Activated CD4-positive, alpha-beta T cell treated with anti-CD3 and anti-CD28 coated beads, Interleukin-2, amount 50 U/mL, for 4 hours (primary cell): Measurements from ENCODE around the gene HES2.
"Not testable (repeated sequence)": the region's sequence is repeated elsewhere in the genome, so short reads cannot be mapped to it uniquely, and the experiment has no call there.

Source experiments
- DNase-seq, 2 experiments: peaks; one replicate each; pipeline ENCODE4 v3.0.0-alpha.2; 2020

HES2 gene

DNA sequence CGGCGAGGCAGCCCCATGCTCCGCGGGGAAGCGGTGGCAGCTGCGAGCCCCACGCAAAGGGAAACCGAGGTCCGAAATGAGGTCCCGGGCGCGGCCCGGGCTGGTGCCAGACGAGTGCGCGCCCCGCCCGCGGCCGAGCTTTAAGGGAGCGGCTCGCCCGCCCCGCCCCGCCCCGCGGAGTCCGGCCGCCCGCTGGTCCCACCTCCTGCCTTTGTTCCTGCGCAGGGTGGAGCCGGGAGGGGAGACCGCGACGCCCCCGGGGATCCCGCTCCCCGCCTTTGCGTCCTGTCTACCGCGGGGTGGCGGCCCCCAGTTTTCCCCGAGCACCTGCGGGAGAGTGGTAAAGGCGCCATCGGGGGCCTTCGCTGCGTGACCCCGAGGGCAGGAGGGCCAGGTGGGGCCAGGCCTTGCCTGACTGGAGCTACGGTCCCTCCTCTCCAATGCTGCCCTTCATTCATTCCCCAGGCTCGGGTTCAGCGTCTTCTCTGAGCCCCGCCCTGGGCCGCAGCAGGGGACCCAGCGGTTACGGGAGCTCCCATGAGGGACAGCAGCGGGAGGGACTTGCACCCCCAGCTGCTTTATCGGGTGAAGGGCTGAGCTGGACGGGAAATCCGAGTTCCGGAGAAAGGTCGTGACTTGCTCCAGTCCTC lies at the start of gene HES2:
TSS of gene HES2 (minus strand) at position 116 of the 650 bp plus-strand sequence. CDS start at position 17, 99 bp downstream.
- no peak for DNase-seq

- DNase-seq: no peak
These were observed 49.2 kb upstream of the HES2 start for GRCh38 chr1:6468729-6469461.

- DNase-seq: no peak
These were observed 48.3 kb upstream of the HES2 start for GRCh38 chr1:6467744-6468688.

DNA sequence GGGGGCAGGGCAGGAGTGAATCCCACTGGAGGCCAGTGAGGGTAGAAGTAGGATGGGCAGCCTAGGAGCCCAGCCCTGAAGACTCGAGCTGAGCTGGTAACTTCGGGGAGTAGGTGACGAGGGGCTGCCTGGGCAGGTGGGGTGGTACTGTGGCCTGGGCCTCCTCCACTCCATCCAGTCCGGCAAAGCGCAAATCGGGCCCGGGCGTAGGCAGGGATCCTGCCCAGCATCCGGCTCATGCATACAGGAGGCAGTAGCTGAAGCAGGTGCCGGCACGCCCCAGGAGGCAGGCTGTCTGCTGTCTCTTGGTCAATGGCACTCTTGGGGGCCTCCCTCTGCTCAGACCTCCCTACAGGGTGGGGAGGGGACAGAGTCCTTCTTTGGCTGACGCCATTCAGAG lies 47.5 kb upstream of the HES2 start:
- no peak for DNase-seq

- DNase-seq: no peak
These were observed 47.0 kb upstream of the HES2 start for GRCh38 chr1:6466751-6467150.

GRCh38 chr1:6466023-6466422 lies 46.3 kb upstream of the HES2 start, which contains the start of gene TNFRSF25:
TSS of gene TNFRSF25 (minus strand) at chr1:6466173. CDS start at chr1:6466107, 66 bp downstream.
- DNase-seq: peak; percentile 47 to 58

- peak; percentile 45 to 52 for DNase-seq
These were observed 45.8 kb upstream of the HES2 start for GRCh38 chr1:6465461-6466005.

DNA sequence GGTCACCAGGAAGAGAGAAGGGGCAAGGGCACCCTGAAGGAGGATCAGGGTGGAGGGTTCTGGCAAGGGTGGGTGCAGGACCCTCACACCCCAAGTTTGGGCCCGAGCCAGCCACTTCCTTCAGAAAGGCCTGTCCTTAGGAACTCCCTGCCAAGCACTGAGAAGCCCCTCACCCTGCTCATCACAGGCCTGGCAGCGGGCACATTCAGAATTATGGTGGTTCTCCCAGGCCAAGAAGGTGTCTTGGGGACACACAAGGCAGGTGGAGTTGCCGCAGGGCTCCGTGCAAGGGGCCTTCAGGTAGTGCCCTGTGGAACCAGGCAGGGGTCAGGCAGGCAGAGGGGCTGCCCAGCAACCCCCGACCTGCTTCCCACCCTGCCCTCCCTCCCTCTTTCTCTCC lies 45.2 kb upstream of the HES2 start:
- no peak for DNase-seq

- peak; percentile 38 to 46 for DNase-seq
These were observed 44.8 kb upstream of the HES2 start for GRCh38 chr1:6464514-6464836.

DNA sequence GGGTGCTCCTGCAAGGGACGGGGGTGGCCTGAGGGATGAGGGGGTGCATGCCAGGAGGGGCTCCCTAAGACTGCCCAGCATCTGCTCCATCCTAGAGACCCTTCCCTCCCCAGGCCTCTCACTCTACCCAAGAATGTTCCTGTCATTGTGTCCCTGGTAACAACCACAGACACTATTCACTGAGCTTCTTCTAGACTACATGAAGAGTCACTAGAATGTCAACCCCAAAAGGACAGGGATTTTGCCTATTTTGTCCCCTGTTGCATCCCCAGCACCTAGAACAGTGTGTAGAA lies 43.3 kb upstream of the HES2 start:
- no peak for DNase-seq

DNA sequence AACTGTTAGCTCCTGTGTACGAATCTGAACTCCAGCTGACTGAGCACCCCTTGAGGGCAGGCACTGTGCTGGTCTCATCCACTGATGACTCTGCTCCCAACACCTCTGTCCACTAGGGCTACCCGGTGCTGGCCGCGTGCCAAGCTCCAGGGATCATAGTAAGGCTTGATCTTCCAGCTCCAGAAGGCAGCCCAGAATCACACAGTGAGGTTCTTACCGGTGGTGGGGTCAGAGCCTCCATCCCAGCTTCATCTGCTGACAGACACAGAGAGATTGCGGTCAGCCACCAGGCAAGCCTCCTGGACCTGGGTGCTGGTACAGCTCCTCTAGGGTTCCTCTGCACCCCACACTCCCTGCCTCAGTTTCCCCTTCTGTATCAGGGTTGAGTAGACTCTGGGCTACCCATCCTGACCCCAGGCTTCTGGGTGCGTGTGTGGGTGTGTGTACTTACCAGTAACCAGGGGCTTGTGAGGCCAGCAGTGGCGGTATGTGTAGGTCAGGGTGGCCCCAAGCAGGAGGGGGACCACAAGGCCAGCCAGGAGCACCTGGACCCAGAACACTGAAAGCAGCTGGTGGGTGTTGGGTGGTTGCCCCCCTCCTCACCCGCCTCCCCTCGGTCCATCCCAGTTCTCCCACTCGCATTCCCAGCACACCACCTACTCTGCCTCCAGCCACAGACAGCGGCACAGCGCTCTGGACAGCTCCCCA lies 42.8 kb upstream of the HES2 start:
- DNase-seq: no peak

DNA sequence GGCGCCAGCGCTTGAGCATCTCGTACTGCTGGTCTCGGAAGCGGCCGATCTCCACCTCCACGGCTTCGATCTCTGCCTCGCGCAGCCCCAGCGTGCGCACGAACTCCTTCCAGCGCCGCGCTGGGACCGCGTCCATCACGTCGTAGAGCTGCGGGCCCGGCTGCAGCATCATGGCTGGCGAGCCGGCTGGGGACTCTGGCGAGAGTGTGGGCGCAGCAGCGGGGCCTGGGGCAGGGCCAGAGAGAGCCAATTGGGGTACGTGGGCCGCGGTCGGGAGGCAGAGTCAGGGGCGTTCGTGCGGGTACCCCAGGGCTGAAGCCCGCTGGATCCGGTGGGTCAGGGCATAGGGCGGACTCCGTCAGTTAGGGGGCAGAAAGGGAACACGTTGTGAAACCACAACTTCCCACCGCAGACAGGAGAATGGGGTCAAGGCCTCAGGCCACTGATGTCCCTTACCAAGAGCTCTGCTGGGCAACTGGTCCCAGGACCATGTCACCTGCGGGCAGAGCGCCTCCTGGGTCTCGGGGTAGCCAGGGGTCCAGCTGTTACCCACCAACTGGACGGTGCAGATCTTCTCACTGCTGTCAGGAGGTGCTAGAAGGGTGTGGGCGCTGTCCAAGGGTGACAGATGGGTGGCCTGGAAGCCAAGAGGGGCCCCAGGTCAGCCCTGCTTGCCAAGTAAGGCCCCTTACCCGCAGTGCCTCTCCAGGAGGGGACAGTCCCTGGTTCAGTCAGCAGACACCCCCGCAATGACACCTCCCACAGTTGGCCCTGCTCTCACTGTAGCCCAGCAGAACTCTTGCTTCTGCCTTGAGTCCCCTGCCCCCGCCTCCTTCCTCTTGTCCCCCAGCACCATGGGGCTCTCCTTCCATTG lies 42.1 kb upstream of the HES2 start:
- DNase-seq: peak; percentile 40 to 49

- no peak for DNase-seq
These were observed 41.4 kb upstream of the HES2 start for GRCh38 chr1:6461051-6461530.

DNA sequence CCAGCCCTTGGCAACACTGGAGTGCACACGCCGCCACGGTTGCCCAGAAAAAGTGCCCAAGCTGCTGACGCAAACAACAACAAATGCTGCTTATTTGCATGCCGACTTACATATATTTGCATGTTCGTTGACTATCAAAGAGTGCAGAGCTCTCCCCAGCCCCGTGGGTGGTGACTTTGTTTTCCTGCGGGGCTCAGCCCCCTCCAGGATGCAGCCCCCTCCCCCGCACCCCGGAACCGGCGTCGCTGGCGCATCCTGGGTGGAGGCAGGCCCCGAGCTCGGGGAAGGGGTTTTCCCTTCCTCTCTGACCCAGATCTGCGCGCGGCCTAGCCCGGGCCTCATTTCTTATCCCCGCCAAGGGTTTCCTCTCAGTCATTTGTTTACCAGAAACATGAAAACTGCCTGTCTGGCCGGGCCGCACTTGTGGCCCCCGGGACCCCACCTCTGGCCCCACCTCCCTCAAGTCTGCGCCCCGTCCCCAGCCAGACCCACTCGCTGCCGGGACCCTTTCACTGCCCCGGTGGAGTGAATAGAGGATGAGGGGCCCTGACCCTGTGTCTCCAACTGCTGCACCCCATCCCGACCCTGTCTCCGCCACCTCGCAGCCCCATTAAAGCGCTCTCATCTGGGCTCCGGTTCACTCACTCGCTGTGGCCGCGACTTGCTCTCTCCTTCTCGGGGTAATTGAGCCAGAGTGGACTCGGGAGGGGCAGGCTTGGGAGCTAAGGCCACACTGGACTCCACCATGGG lies 40.8 kb upstream of the HES2 start:
- peak; percentile 96 to 97 for DNase-seq

DNA sequence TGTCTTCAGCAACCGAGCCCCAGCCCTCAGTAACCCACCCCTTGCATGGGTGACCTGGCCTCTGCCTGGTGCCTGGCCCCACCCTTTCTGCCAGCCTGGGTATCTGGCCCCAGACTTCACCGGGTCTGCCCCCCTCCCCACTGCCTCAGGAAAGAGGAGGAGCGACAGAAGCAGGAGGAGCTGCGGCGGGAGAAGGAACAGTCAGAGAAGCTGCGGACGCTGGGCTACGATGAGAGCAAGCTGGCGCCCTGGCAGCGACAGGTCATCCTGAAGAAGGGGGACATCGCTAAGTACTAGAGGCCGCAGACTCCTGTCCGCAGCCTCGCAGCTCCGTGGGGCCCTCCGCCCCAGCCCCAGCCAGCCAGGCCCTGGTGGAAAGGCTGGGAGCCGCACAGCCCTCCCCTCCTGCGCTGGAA lies 40.1 kb upstream of the HES2 start:
- DNase-seq: peak; percentile 56 to 60

- no peak for DNase-seq
These were observed 37.2 kb upstream of the HES2 start for GRCh38 chr1:6456800-6457466.

GRCh38 chr1:6455752-6456520 lies 36.2 kb upstream of the HES2 start:
- DNase-seq: not testable (repeated sequence)

- peak in 1 of 2 experiments; percentile 37 for DNase-seq
These were observed 35.4 kb upstream of the HES2 start for GRCh38 chr1:6454856-6455751.
